Measurements from ENCODE around the gene MXRA5.
"Not testable (repeated sequence)": the region's sequence is repeated elsewhere in the genome, so short reads cannot be mapped to it uniquely, and the experiment has no call there.

Gene MXRA5, protein sequence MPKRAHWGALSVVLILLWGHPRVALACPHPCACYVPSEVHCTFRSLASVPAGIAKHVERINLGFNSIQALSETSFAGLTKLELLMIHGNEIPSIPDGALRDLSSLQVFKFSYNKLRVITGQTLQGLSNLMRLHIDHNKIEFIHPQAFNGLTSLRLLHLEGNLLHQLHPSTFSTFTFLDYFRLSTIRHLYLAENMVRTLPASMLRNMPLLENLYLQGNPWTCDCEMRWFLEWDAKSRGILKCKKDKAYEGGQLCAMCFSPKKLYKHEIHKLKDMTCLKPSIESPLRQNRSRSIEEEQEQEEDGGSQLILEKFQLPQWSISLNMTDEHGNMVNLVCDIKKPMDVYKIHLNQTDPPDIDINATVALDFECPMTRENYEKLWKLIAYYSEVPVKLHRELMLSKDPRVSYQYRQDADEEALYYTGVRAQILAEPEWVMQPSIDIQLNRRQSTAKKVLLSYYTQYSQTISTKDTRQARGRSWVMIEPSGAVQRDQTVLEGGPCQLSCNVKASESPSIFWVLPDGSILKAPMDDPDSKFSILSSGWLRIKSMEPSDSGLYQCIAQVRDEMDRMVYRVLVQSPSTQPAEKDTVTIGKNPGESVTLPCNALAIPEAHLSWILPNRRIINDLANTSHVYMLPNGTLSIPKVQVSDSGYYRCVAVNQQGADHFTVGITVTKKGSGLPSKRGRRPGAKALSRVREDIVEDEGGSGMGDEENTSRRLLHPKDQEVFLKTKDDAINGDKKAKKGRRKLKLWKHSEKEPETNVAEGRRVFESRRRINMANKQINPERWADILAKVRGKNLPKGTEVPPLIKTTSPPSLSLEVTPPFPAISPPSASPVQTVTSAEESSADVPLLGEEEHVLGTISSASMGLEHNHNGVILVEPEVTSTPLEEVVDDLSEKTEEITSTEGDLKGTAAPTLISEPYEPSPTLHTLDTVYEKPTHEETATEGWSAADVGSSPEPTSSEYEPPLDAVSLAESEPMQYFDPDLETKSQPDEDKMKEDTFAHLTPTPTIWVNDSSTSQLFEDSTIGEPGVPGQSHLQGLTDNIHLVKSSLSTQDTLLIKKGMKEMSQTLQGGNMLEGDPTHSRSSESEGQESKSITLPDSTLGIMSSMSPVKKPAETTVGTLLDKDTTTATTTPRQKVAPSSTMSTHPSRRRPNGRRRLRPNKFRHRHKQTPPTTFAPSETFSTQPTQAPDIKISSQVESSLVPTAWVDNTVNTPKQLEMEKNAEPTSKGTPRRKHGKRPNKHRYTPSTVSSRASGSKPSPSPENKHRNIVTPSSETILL (N-terminal part only)

DNA sequence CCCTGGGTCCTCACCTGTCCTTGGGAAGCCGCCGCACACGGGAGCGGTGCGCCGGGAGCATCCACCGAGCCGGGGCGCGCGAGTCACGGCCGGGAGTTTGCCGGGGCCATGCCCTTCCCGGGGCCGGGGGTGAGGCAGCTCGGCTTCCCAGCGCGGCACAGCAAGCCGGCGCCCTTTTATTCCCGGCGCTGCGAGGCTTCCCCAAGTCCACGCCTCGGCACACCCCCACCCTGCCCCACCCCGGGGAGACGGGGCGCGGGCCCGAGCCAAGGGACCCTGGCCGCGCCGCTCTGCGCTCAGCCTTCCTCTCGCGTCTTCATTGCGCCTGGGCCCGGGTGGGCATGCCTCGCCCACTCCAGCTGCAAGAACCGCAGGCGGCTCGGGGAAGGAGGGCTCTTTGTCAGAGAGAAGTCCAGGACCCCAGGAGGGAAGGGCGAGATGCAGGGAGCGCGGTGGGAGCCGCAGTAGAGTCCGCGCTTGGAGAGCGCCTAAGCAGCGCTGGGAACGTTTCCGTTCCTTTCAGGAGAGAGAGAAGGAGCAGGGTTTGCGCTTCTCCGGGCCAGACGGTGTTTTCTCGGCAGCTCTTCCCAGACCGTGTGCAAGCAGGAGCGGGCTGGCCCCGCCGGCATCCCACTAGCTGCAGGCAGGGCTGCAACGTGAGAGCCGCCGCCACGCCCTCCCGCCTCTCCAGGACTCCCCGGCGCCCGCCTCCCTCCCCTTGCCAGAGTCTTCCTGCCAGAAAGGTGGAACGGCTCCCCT lies at the start of gene MXRA5:
Gene MXRA5, minus strand, starts transcription at position 152 of the 759 bp plus-strand sequence. CDS start 2,819 bp downstream, outside the sequence.
- DNase-seq: no peak

DNA sequence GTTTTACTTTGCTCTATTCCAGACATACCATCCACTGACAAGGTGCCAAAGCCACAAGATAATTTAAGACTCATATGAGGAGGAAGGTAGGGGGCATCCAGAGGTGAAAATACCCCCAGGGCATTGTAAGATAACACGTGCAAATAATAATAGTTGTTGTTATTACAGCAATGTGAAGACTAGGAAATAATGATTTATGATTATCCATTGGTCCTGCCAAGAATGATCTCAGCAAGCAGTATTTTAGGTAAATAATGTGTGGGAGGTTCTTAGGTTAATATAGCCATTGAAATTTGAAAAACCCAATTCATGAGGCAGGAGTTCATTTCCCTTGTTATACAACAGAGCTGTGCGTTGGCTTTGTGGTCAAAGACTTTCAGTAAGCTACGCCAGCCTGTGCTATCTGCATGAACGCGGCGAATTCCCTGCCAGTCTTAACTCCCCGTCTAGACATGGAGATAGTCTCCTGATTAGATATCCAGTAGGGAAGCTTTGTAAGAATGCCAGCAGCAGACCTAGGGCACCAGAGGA lies 47.2 kb upstream of the MXRA5 start:
- DNase-seq: no peak

DNA sequence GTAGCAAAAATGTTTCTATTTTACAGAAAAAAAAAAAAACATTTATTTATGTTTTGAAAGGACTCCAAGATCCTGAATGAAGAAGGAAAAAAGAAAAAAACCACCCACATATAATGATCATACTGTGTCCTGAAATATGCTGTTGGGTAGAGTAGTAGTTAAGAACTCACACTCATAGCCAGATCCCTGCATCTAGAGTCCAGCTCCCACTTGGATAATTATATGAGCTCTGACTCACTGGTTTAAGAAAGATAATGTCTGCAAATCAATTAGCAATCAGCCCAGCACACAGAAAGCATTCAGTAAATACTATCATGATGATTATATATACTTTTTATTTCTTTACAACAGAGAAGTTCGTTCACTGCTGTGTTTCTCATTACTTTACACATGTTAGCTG lies 46.7 kb upstream of the MXRA5 start:
- DNase-seq: no peak

DNA sequence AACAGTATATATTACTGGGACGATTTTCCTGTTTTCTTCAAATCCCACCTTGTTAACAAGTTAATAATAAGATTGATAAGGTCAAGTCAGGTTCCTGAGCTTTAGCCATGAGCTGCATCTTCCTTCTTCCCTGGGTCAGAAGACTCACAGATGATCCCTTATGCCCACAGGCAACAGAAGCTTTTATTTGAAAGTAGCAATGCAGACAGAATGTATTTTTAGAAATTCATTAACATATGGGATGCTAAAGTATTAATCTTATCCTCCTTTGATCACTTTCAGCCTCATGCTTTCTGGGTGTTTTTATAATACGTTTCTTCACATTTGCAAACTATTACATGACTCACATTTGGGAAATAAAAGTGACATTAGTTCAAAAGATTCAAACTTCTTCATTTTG lies 42.0 kb upstream of the MXRA5 start:
- DNase-seq: no peak

DNA sequence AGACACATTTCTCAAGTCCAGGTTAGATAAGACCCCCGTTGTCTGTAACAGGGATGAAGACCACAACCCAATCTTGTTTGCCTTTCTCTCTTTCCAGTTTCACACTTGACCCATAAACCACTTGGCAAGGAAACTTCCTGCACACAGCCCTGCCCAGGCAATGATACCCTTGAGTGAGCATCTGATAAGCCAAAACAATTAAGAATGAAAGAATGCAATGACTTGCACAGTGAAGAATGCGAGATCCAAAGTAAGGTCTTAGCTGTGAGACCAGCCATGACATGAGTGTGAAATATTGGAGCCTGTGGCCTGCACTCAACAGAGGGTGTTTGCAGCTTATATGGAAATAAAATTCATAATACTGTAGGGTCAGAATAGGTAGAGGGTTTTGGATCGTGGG lies 37.9 kb upstream of the MXRA5 start:
- DNase-seq: no peak

DNA sequence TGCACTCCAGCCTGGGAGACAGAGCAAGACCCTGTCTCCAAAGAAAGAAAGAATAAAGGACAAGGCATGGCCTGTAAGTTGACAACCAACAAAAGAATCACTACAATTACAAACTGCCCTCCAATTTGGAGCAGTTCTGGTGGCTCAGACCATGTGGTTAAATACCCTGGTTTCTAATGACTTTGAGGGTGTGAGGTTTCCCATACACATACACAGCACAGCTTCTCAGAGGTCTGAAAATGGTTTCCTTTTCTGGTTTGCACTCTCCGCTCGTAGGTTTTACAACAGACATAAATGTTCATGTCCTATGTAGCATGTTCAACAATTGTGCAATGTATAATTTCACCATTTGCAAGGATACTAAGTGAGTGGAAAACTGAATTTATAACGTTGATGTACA lies 34.2 kb upstream of the MXRA5 start:
- DNase-seq: no peak

DNA sequence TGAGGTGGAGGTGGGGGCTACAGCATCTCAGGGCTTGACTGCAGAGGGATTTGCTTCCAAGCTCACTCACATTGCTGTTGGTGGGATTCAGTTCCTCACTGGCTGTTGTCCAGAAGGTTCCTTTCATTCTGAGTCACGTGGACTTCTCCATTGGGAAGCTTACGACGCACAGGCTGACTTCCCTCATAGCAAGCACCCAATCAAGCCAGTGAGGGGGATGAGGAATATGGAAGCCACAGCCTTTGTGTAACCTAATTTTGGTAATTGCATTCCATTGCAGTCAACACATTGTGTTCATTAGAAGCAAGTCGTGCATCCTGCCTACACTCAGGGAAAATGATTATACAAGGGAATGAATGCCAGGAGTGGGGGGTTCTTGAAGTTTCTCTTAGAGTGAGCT lies 32.7 kb upstream of the MXRA5 start:
- no peak for DNase-seq

DNA sequence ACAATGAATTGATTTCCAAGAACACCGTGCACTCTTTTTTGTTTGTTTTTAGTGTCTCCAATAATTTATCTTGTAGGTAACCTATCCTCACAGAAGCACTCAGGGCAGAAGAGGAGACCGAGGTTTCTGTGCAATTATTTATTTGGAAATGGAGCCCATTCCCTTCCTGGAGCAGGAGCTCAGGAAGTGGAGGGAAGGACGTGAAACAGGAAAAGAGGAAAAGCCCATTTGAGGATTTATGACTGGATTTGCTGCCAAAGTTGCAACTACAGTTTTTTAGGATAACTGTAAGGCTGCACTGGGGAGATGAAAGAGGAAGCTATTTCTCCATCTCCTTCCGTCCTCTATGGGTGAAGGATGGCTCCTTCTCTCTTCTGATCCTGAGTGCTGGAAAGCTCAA lies 31.7 kb upstream of the MXRA5 start:
- no peak for DNase-seq

DNA sequence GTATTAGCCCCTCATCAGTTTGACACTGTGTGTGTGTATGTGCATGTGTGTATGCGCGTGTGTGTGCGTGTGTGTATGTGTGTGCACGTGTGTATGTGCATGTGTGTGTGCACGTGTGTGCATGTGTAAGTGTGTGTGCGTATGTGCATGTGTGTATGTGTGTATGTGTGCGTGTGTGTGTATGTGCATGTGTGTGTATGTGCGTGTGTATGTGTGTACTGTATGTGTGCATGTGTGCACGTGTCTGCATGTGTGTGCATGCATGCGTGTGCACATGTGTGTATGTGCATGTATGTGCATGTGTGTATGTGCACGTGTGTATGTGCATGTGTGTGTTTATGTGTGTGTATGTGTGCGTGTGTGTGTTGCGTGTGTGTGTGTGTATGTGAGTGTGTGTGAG lies 31.1 kb upstream of the MXRA5 start:
- DNase-seq: no peak

DNA sequence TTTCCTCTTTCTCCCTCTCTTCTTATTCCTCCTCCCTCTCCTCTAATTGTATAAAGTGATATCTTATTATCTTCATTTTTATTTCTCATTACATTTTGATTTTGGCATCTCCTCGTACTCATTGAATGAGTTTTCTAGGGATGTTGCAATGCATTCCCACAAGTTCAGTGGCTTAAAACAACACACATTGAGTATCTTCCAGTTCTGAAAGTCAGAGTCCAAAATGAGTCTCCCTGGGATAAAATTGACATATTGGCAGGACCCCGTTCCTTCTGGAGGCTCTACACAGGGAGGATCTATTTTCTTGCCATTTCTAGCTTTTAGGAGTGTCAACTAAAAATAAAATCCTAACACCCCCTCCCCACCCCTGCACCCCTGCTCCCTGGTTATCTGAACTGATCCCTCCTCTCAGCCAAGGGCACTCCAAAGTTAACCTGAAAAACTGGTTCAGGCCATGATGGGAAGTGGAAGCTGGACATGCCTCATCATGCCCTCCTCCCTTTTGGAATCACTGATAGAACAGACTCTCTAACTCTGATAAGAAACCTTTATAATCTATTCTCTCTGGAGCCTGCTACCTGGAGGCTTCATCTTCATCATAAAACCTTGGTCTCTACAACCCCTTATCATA lies 29.5 kb upstream of the MXRA5 start:
- DNase-seq: not testable (repeated sequence)

DNA sequence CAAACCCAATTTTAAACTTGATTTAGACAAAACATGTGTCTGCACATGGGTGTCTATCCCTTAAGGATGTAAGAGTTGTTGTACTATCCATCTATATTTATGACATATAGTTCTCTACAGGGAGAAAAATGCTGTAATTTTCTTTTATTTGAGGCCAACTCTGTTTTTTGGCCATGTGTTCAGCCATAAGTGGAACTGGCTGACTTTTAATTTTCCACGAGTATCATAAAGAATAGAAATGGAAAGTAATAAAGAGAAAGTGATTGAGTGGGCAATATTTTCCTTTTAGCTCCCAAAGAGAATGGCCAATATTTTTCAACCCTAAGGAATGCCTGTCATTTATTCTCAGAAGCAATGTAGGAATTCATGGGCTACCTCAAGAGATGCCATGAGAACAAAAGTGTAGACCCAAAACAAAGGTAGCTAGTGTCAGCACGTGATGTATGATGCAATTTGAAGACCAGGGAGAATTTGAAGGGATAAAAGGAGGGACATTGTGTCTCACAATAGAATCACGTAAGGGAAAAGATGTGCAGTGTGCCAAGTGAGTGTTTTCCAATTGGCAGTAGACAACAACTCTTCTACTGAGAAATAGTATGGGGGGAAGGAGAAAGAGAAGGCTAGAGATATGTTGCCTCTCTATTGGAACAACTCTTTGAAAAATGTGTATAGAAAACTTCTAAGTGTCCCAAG lies 27.8 kb upstream of the MXRA5 start:
- DNase-seq: no peak

DNA sequence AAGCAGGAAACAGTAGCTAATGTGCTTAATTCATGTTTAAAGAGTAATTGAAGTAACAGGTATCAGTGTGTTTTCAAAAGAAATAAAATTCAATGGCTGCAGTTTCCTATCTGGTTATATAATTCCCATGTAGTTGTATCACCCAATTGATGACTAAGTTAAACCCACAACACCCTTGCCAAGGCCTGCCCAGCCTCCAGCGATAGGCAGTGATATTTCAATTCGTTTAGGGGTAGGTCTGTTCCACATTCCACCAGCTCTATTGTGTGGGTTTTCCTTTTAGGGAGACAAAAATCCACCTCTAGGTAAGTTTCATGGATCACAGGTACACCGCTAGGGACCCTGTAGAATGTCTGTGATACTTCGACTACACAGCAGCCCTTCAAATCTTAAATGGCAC lies 24.7 kb upstream of the MXRA5 start:
- DNase-seq: no peak

DNA sequence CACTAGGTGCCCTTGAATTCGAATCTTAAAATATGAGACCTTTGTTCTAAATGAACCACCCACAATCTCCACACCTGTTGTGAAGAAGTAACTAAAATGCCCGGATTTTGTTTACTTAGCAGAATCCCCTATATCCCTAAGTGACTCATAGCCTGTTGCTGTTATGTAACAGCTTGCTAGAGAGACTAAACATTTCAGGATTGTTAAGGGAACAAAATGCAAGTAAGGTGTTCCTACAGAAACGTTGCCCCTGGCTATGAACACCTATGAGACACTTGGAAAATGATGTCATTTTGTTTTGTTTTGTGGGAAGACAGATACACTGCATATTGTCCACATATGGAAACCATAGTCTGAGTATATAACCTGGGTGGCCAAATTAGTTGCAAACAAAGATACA lies 24.2 kb upstream of the MXRA5 start:
- DNase-seq: no peak

DNA sequence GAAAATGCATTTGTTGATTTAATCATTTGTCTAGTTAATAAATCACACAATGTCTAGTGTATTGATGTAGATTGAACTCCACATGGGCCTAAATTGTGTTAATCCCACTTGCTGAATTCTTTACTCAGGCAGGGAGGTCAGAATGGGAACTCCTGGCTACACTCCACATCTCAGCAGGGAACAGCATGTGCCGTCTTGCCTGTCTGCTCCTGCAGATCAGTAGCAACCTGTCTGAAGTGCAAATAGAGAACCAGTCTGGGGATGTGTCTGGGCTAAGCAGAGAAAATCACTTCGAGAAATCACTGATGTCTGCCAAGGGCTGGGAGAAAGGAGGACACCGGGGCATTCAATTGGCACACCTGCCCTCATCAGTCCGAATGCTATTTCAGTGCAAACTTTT lies 16.5 kb upstream of the MXRA5 start:
- no peak for DNase-seq

DNA sequence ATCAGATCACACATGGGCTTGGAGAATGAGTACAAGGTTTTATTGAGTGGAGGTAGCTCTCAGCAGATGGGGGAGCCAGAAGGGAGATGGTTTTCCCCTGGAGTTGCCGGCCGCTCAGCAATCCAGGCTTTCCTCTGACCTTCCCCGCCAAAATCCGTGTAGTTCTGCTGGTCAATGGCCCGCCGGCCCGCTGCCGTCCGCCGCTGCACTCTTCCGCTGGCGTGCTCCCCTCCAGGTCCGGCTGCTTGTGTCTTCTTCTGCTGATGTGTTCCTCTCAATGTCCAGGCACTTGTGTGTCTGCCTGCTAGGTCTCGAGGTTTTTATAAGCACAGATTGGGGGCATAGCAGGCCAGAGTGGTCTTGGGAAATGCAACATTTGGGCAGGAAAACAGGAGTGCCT lies 14.4 kb upstream of the MXRA5 start:
- no peak for DNase-seq

DNA sequence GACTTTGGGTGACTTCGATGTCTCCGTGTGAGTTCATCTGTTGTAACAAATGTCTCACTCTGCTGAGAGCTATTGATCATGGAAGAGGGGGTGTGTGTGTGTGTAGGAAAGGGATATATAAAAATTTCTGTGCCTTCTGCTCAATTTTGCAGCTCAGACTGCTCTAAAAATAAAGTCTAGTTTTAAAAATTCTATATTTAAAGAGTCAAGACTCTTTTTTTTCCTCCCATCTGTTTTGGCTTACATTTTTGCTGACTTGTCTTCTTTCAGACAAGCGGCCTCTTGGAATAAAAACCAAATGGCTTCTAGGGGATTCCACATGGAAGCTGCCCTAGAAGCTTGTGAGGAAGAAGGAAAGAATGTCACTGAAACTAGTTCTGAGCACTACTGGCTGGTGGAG lies 6.3 kb upstream of the MXRA5 start:
- not testable (repeated sequence) for DNase-seq

DNA sequence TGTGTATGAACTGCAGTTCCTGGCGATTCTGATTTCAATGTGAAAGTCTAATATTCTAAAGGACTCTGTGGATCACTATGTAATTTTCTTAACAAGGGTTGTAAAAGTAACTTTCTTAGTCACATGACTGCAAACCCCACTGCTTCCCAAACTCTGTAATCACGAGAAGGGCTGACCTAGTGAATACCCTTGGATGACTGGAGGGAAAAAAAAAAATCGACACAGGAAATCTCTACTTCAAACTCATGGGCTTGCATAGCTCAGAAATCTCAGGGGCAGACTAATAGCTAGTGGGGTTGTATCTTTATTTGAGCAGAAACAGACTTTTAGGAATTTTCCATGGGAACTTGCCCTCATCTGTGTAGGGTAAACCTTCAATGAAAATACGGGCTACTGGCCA lies 4.8 kb upstream of the MXRA5 start:
- DNase-seq: no peak

DNA sequence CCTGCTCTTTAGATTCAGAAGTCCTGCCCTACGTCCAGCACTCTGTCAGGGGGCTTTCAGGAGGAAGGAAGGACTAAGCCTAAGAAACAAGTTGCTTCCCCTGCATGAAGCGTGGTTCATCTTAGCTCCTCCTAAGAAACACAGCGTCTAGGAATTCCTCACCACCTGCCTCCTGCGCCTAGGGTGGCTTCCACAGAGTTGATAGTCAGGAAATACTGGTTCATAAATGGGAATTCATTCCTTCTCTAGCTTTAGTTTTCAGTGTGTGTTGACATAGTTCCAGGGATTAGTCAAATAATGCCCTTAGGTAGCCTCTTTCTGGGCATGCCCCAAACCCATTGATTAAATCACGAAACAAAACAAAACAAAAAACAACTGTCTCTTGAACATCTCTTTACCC lies 1.7 kb upstream of the MXRA5 start:
- DNase-seq: no peak

DNA sequence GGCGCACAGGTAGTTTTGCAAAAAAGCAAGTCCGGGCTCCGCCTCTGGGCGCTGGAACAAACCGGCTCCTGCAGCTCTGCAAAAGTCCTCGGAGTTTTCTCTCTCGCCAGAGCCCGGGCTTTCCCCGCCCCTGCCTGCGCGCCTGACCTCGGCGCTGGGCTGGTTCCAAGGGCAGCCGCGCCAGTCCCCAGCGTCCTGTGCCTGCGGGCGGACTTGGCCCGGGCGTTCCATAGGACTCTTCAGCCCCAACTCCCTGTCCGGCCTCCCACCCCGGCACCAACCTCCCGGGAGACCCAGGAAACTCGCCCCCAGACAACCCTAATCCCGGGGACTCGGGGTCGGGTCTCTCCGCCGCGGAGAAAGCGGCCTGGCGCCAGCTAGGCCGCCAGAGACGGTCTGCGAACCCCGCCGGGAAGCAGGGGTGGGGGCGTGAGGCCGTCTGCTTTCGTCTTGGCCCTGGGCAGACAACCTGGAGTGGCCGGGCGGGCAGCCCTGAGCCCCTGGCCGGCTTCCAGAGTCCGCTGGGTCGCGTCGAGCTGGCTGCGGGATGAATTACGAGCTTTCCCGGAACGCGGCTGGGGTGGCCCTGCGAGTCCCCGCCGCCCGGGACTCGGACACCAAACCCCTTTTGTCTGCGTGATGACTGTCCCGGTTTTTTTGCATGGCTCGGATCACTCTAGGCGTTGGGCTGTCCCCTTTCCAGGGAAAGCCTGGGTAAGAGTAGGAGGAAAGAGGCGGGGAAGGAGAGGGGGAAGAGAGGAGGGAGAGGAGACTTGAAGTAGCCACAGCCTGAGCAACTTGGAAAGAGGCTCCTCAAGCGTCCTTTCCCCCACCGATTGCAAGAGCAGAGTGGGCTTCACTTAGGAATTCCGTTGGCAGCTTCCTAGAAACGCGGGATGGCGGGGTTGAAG lies 916 bp downstream of the MXRA5 start:
- no peak for DNase-seq

DNA sequence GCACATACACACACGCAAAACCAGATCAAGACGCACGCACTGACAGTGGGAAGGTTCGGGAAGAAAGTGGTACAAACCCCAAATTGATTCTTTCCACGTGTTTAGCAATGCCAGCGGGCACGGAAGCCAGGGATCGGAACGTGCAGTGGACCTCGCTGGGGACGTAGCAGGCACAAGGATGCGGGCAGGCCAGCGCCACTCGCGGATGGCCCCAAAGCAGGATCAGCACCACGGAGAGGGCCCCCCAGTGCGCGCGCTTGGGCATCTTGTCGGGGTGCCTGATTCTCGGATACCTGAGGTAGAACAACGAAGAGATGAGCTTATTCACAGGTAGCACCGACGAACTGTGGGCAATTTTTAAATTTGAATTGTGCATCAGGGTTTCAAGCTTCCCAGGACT lies 2.9 kb downstream of the MXRA5 start:
- DNase-seq: not testable (repeated sequence)
